H1 (cell line): ENCODE data around the gene SLC16A9. TPM values are rescaled to one million over a fixed set of nuclear protein-coding genes. Genes with fewer than 3 reads are reported as not detected.

ENCODE experiments used
- CTCF ChIA-PET: fragments of 300-600 bp; sonication (Branson Sonifier 250); formaldehyde crosslinking; loops from one replicate; lab custom pipeline; 2021; ENCODE audit not compliant: partially characterized antibody; lab: Charles Lee
- POLR2A ChIA-PET: fragments of 300-600 bp; sonication (Branson Sonifier 250); formaldehyde crosslinking; loops from one replicate; lab custom pipeline; 2021; ENCODE audit warnings: inconsistent platforms; ENCODE audit not compliant: partially characterized antibody; lab: Charles Lee
- DNase-seq, 2 experiments: peaks; one replicate each; pipeline versions ENCODE4 v3.0.0 to v3.0.0-alpha.2; 2010 to 2022; ENCODE audit warnings: low spot score in 2 of 2, low read depth in 1 of 2, mixed read lengths in 1 of 2
- FAIRE-seq: peaks from 2 replicates; lab custom pipeline; 2011; peaks lifted over from hg19 to GRCh38; lab: Jason Lieb, UNC
- H2AFZ ChIP-seq: 2 replicates; pipeline ENCODE4 v1.8.1; 2012; ENCODE audit warnings: low read length, inconsistent platforms
- H2AK5ac ChIP-seq: 2 replicates; pipeline ENCODE4 v1.6.1; 2013; ENCODE audit warnings: low read depth, low read length
- H2BK120ac ChIP-seq: replicated peaks from 2 replicates; pipeline ENCODE3; 2013; ENCODE audit warnings: low read depth, low read length, inconsistent platforms
- H2BK12ac ChIP-seq: 2 replicates; pipeline ENCODE4 v1.6.1; 2013; ENCODE audit warnings: low read depth, low read length
- H2BK15ac ChIP-seq: 2 replicates; pipeline ENCODE4 v1.6.1; 2013; ENCODE audit warnings: low read length
- H2BK20ac ChIP-seq: 2 replicates; pipeline ENCODE4 v1.6.1; 2013; ENCODE audit warnings: low read length
- H2BK5ac ChIP-seq: 2 replicates; pipeline ENCODE4 v1.6.1; 2013; ENCODE audit warnings: low read depth, low read length
- H3K14ac ChIP-seq: 2 replicates; pipeline ENCODE4 v1.6.1; 2013; ENCODE audit warnings: inconsistent platforms; ENCODE audit not compliant: insufficient read length
- H3K18ac ChIP-seq: 2 replicates; pipeline ENCODE4 v1.6.1; 2013; ENCODE audit warnings: low read length; ENCODE audit errors: extremely low read depth
- H3K23ac ChIP-seq: 2 replicates; pipeline ENCODE4 v1.6.1; 2013; ENCODE audit warnings: inconsistent platforms; ENCODE audit not compliant: insufficient read length
- H3K23me2 ChIP-seq: 2 replicates; pipeline ENCODE4 v1.6.1; 2013; ENCODE audit warnings: low read depth, low read length
- H3K27ac ChIP-seq: 2 replicates; pipeline ENCODE4 v1.6.1; 2011; ENCODE audit warnings: low read depth, low read length, inconsistent platforms
- H3K27me3 ChIP-seq, 4 experiments: replicated peaks in 1 of 4; 1 replicate in 1 of 4; 2 replicates in 3 of 4; pipeline versions ENCODE4 v1.6.1 to v1.8.1; 2011 to 2013; ENCODE audit warnings: low read length in 3 of 4, mild to moderate bottlenecking in 3 of 4, inconsistent platforms in 2 of 4, mixed read lengths in 2 of 4, moderate library complexity in 1 of 4; ENCODE audit not compliant: control insufficient read depth in 3 of 4, insufficient read depth in 3 of 4; ENCODE audit errors: extremely low read depth in 1 of 4
- H3K36me3 ChIP-seq, 4 experiments: 2 replicates each; pipeline versions ENCODE4 v1.6.1 to v1.8.1; 2011 to 2013; ENCODE audit warnings: mild to moderate bottlenecking in 4 of 4, low read length in 3 of 4, moderate library complexity in 2 of 4, control low read depth in 1 of 4, inconsistent platforms in 1 of 4; ENCODE audit not compliant: insufficient read depth in 4 of 4, control insufficient read depth in 2 of 4
- H3K4ac ChIP-seq: replicated peaks from 2 replicates; pipeline ENCODE3; 2013; ENCODE audit warnings: low read length, low read depth, mixed read lengths, inconsistent platforms; ENCODE audit not compliant: insufficient read length
- H3K4me1 ChIP-seq, 4 experiments: replicated peaks in 1 of 4; 1 replicate in 1 of 4; 2 replicates in 3 of 4; pipeline versions ENCODE4 v1.6.1 to v1.8.1; 2011 to 2013; ENCODE audit warnings: low read length in 3 of 4, inconsistent platforms in 2 of 4, mixed read lengths in 1 of 4; ENCODE audit not compliant: insufficient read depth in 4 of 4, control insufficient read depth in 3 of 4
- H3K4me2 ChIP-seq, 2 experiments: 2 replicates each; pipeline versions ENCODE4 v1.6.1 to v1.8.1; 2011 to 2013; ENCODE audit warnings: low read depth in 2 of 2, low read length in 2 of 2, control low read depth in 1 of 2, inconsistent platforms in 1 of 2, mild to moderate bottlenecking in 1 of 2; ENCODE audit not compliant: insufficient read depth in 1 of 2
- H3K4me3 ChIP-seq, 4 experiments: fragments of 200-600, 300-600 bp in 1 of 4; sonication (generic), shearing (Covaris generic), sonication (Bioruptor Twin) in 1 of 4; 2 replicates each; pipeline versions ENCODE4 v1.5.1 to v1.8.1; 2011 to 2016; ENCODE audit warnings: low read length in 4 of 4, low read depth in 3 of 4, control low read depth in 2 of 4, inconsistent platforms in 2 of 4, mild to moderate bottlenecking in 2 of 4, mixed read lengths in 1 of 4, moderate library complexity in 1 of 4; ENCODE audit not compliant: insufficient read depth in 2 of 4; ENCODE audit errors: extremely low read depth in 1 of 4
- H3K56ac ChIP-seq: replicated peaks from 2 replicates; pipeline ENCODE3; 2013; ENCODE audit warnings: low read depth, mild to moderate bottlenecking, mixed read lengths, low read length, inconsistent platforms; ENCODE audit not compliant: insufficient read length
- H3K79me1 ChIP-seq: 2 replicates; pipeline ENCODE4 v1.6.1; 2013; ENCODE audit warnings: low read depth, low read length, control low read depth
- H3K79me2 ChIP-seq, 2 experiments: 2 replicates each; pipeline versions ENCODE4 v1.6.1 to v1.8.1; 2012 to 2013; ENCODE audit warnings: low read length in 2 of 2, mild to moderate bottlenecking in 2 of 2, inconsistent platforms in 1 of 2; ENCODE audit not compliant: insufficient read depth in 2 of 2, control insufficient read depth in 1 of 2
- H3K9ac ChIP-seq, 4 experiments: replicated peaks in 1 of 4; 1 replicate in 1 of 4; 2 replicates in 3 of 4; pipeline versions ENCODE4 v1.6.1 to v1.8.1; 2011 to 2013; ENCODE audit warnings: low read depth in 3 of 4, low read length in 3 of 4, control low read depth in 2 of 4, mild to moderate bottlenecking in 2 of 4, moderate library complexity in 2 of 4, inconsistent platforms in 1 of 4; ENCODE audit errors: extremely low read depth in 1 of 4
- H3K9me3 ChIP-seq, 2 experiments: 2 replicates each; pipeline versions ENCODE4 v1.6.1 to v1.8.1; 2012 to 2013; ENCODE audit warnings: mild to moderate bottlenecking in 2 of 2, moderate library complexity in 2 of 2, control low read depth in 1 of 2, inconsistent platforms in 1 of 2, low read depth in 1 of 2, low read length in 1 of 2, mixed read lengths in 1 of 2; ENCODE audit not compliant: insufficient read depth in 2 of 2
- H4K20me1 ChIP-seq, 2 experiments: replicated peaks in 1 of 2; 2 replicates each; pipeline versions ENCODE3 to v1.8.1; 2011 to 2013; ENCODE audit warnings: inconsistent platforms in 2 of 2, low read length in 2 of 2, mild to moderate bottlenecking in 1 of 2; ENCODE audit not compliant: insufficient read depth in 2 of 2, control insufficient read depth in 1 of 2
- H4K5ac ChIP-seq: 2 replicates; pipeline ENCODE4 v1.6.1; 2013; ENCODE audit warnings: low read length, low read depth, mixed read lengths, inconsistent platforms; ENCODE audit not compliant: insufficient read length
- H4K8ac ChIP-seq: 2 replicates; pipeline ENCODE4 v1.8.0; 2013; ENCODE audit warnings: mild to moderate bottlenecking, moderate library complexity, low read length, inconsistent platforms; ENCODE audit not compliant: insufficient read depth; ENCODE audit errors: extremely low read depth
- H4K91ac ChIP-seq: replicated peaks from 2 replicates; pipeline ENCODE3; 2013; ENCODE audit warnings: low read length, mixed read lengths, inconsistent platforms; ENCODE audit not compliant: insufficient read length
- CHD1 ChIP-seq: IDR thresholded peaks from 2 replicates; pipeline ENCODE4 v1.6.1; 2012; ENCODE audit warnings: low read depth, low read length, improper control_type of control experiment
- EP300 ChIP-seq, 2 experiments: IDR thresholded peaks; 1 replicate in 1 of 2; 2 replicates in 1 of 2; pipeline ENCODE4 v1.6.1; 2011 to 2012; ENCODE audit warnings: low read depth in 2 of 2, low read length in 2 of 2, mild to moderate bottlenecking in 2 of 2, borderline replicate concordance in 1 of 2, inconsistent platforms in 1 of 2, moderate library complexity in 1 of 2
- WGBS, 2 experiments: shearing (Covaris generic) in 1 of 2; methylation state at CpG; one replicate each; pipeline versions ENCODE4 v1.1.6 to v1.1.7; 2013 to 2015; ENCODE audit warnings: low lambda C conversion rate in 2 of 2, mixed read lengths in 2 of 2, inconsistent platforms in 1 of 2, low coverage in 1 of 2, missing lambda C conversion rate in 1 of 2; ENCODE audit not compliant: insufficient replicate concordance in 2 of 2, insufficient coverage in 1 of 2, insufficient read length in 1 of 2; ENCODE audit errors: extremely low coverage in 1 of 2, missing lambda C conversion rate in 1 of 2; 5-methylcytosine and 5-hydroxymethylcytosine counted together
- polyA plus RNA-seq, 7 experiments: library from polyadenylated mRNA; depleted of rRNA in 3 of 7; stranded (reverse) in 5 of 7; unstranded in 2 of 7; fragments of >200 nt in 5 of 7; fragments of 200-250 nt in 2 of 7; gene quantifications; 1 replicate in 5 of 7; 2 replicates in 1 of 7; 4 replicates in 1 of 7; pipeline versions ENCODE4 v1.2.1 to v1.2.3, GENCODE V29; 2011 to 2013; ENCODE audit warnings: missing spikeins in 2 of 7, mixed read lengths in 2 of 7
- total RNA-seq: library from RNA; stranded (reverse); fragmentation: NEBNext Ultra II Directional; extraction: Animal tissue kit (Norgen Biotek cat#: 25700); gene quantifications from 2 replicates; pipeline ENCODE4 v1.2.1, GENCODE V29; 2021
- TF ChIP-seq, protein P1 (sequence below): IDR thresholded peaks from 2 replicates; pipeline ENCODE4 v1.6.1; 2011; ENCODE audit warnings: low read depth, mild to moderate bottlenecking, low read length; ENCODE audit not compliant: insufficient read depth

The SLC16A9 gene
- total and polyA plus RNA-seq, 2 of the 8 experiments (the other 6 are each of a cell fraction or from before 2014, with no cell fraction given), result 11.2 to 20.5 TPM

DNA sequence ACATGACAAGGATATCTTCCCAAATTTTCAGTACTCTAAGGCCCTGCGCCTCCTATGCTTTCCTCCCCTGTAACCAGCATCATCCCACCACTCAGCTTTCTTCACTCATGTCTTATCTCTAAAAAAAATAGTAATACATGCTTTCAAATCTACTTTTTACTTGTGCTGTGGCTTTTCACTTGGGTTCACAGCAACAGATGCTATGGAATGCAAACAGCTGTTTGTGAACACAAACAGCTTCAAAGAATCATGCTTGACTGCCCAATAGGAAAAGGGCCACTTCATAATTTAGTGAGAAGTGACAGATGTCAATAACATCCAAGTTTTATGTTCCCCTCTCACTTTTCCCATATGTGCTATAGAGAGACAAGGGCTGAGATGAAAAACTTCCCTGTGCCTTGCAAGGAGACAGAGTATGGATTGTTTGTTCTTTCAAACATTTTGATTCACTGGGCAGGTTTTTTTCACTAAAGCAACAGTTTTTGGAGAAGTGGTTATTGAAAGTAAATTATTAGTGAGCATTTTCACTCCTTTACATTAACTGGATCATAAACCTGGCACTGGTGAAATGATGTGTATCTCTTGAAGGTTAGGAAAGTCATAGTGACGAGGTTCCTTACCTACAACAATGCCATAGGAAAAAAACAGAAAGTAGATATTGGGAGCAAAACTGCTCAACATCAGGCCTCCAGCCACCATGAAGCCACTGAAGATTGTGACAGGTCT, 37.3 kb downstream of the SLC16A9 start:
- Histone ChIP-seq H3K27ac (no peak overlapping the region), H3K9ac (no peak overlapping the region), H3K79me2 (no peaks in the 10 kb centered on the region), H2AK5ac (no peak overlapping the region), H3K4ac (no peak overlapping the region), H3K36me3 (peaks cover 0 to 19% (median 8%) of the 10 kb centered on the region in 4 experiments; a peak in 5 of 8 replicates), H4K91ac (no peak overlapping the region), H2BK12ac (no peak overlapping the region), H2BK5ac (no peak overlapping the region), H3K27me3 (no peaks in the 10 kb centered on the region), H3K56ac (no peak overlapping the region), H2BK20ac (no peak overlapping the region), H3K9me3 (no peaks in the 10 kb centered on the region), H3K79me1 (no peaks in the 10 kb centered on the region), H4K20me1 (no peaks in the 10 kb centered on the region), H3K4me3 (no peak overlapping the region), H4K5ac (no peak overlapping the region), H2AFZ (no peak overlapping the region), H3K23ac (no peak overlapping the region), H2BK120ac (no peak overlapping the region), H4K8ac (no peak overlapping the region), H3K14ac (no peak overlapping the region), H3K4me2 (no peak overlapping the region), H3K23me2 (no peaks in the 10 kb centered on the region), H3K4me1 (peaks cover 0 to 2% (median 0%) of the 10 kb centered on the region in 4 experiments; a peak in 2 of 7 replicates), H3K18ac (no peak overlapping the region), H2BK15ac (no peak overlapping the region)
- no peak for FAIRE-seq
- POLR2A ChIA-PET, result interaction anchor here (0.7 kb wide), 1 partner anchor 10 kb away, joined by 3 read pairs; no protein-coding TSS in a partner anchor
- no peak for DNase-seq
- CTCF ChIA-PET, result interaction anchor here (0.8 to 3.4 kb wide), 4 partner anchors 29 to 50 kb away, joined by 4 to 18 read pairs (median 8); no protein-coding TSS in a partner anchor
- WGBS, 2 experiments, result 94% methylated on average over 2 of the region's 2 CpGs; no CpG with 5 or more reads in 1 of the 2 experiments
- TF ChIP-seq, protein P1, sequence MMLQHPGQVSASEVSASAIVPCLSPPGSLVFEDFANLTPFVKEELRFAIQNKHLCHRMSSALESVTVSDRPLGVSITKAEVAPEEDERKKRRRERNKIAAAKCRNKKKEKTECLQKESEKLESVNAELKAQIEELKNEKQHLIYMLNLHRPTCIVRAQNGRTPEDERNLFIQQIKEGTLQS, result no peak
- TF ChIP-seq CHD1, result no peak
- no peak for TF ChIP-seq EP300 (IDR thresholded peaks at IDR 0.05; ENCODE audit: borderline replicate concordance in 1 of 2, low read depth in 2 of 2, low read length in 2 of 2)
